CD4-positive, alpha-beta memory T cell (primary cell): ENCODE data around the gene CAND1. TPM values are rescaled to one million over a fixed set of nuclear protein-coding genes. Genes with fewer than 3 reads are reported as not detected.

ENCODE experiments used
- CTCF ChIA-PET: fragments of 350-600 bp; sonication (Branson Sonifier 250); formaldehyde crosslinking; loops from one replicate; lab custom pipeline; 2021; ENCODE audit warnings: inconsistent platforms; ENCODE audit not compliant: partially characterized antibody; lab: Charles Lee
- POLR2A ChIA-PET: fragments of 350-600 bp; sonication (Branson Sonifier 250); formaldehyde crosslinking; loops from one replicate; lab custom pipeline; 2021; ENCODE audit not compliant: partially characterized antibody; lab: Charles Lee
- DNase-seq, 5 donors: peaks; one replicate each; pipeline versions ENCODE4 v3.0.0 to v3.0.0-alpha.2; 2020 to 2022; ENCODE audit warnings: mixed read lengths in 1 of 5
- H3K27ac ChIP-seq: one replicate; pipeline ENCODE4 v1.7.0; 2013; ENCODE audit warnings: low read depth, low read length
- H3K27me3 ChIP-seq: 2 replicates; pipeline ENCODE4 v1.7.0; 2013; ENCODE audit warnings: mild to moderate bottlenecking, low read length, moderate library complexity; ENCODE audit not compliant: insufficient read depth
- H3K36me3 ChIP-seq: 2 replicates; pipeline ENCODE4 v1.7.0; 2013; ENCODE audit warnings: mild to moderate bottlenecking, low read length, moderate library complexity; ENCODE audit not compliant: insufficient read depth
- H3K4me1 ChIP-seq: 2 replicates; pipeline ENCODE4 v1.7.0; 2013; ENCODE audit warnings: mild to moderate bottlenecking, low read length, moderate library complexity; ENCODE audit not compliant: insufficient read depth
- H3K4me3 ChIP-seq, 2 donors: one replicate each; pipeline ENCODE4 v1.7.0; 2013; ENCODE audit warnings: low read length in 2 of 2, mild to moderate bottlenecking in 1 of 2
- H3K9me3 ChIP-seq, 2 donors: one replicate each; pipeline ENCODE4 v1.7.0; 2013; ENCODE audit warnings: low read length in 2 of 2, control low read depth in 1 of 2; ENCODE audit not compliant: control insufficient read depth in 1 of 2
- H3K27ac Mint-ChIP-seq, 7 donors: one replicate each; pipeline ENCODE4 v1.8.0; 2020 to 2021; ENCODE audit warnings: mixed read lengths in 7 of 7, mild to moderate bottlenecking in 6 of 7, inconsistent platforms in 3 of 7, moderate library complexity in 3 of 7
- H3K27me3 Mint-ChIP-seq, 2 donors: one replicate each; pipeline ENCODE4 v1.8.0; 2020 to 2021; ENCODE audit warnings: mixed read lengths in 2 of 2
- H3K36me3 Mint-ChIP-seq, 2 donors: one replicate each; pipeline ENCODE4 v1.8.0; 2020 to 2021; ENCODE audit warnings: mixed read lengths in 2 of 2, inconsistent platforms in 1 of 2, mild to moderate bottlenecking in 1 of 2
- H3K4me1 Mint-ChIP-seq, 4 donors: one replicate each; pipeline ENCODE4 v1.8.0; 2020 to 2021; ENCODE audit warnings: mixed read lengths in 4 of 4, mild to moderate bottlenecking in 1 of 4
- H3K4me3 Mint-ChIP-seq, 8 donors: one replicate each; pipeline ENCODE4 v1.8.0; 2020 to 2021; ENCODE audit warnings: mixed read lengths in 8 of 8, mild to moderate bottlenecking in 7 of 8, moderate library complexity in 6 of 8, inconsistent platforms in 3 of 8
- H3K9me3 Mint-ChIP-seq, 8 donors: one replicate each; pipeline ENCODE4 v1.8.0; 2020 to 2021; ENCODE audit warnings: mixed read lengths in 8 of 8, mild to moderate bottlenecking in 5 of 8, inconsistent platforms in 3 of 8, moderate library complexity in 1 of 8
- intact Hi-C: fragments of 100-400 bp; cut with micrococcal nuclease; formaldehyde crosslinking; loops from one replicate; pipeline ENCODE4 v1.15.1; 2023
- polyA plus RNA-seq, 2 donors: library from polyadenylated mRNA; unstranded; fragments of 300-500 nt; fragmentation: Illumina TruSeq; gene quantifications; one replicate each; pipeline ENCODE4 v1.2.3, GENCODE V29; 2021
- total RNA-seq, 2 experiments: library from RNA; stranded (reverse); gene quantifications; one replicate each; pipeline ENCODE4 v1.2.3, GENCODE V29; 2021

CAND1 gene
- total and polyA plus RNA-seq, 4 experiments from 2014 or later, result 75.5 to 124 (median 101) TPM

DNA sequence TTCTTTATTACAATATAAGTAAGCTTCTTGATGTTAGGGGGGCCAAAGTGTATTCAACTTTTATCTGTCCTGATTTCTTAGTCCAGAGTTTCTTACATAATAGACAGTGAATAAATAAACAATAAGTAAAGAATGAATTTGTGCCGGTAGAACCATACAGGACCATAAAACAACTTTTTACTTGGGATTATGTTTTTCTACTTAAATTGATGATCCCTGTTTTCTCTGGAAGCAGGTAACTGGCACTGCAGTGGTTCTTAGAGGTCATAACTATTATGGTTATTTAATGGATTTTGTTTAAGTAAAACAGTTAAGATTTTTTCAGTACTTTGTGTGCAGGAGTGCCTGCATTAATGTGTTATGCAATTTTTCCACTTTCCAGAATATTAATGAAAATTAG is 10.5 kb downstream of the CAND1 start:
- no peaks in the 10 kb centered on the region for H3K27me3 ChIP-seq
- no peak overlapping the region for H3K27ac ChIP-seq
- Mint-ChIP-seq H3K4me1 (peaks cover 56 to 69% (median 64%) of the 10 kb centered on the region in 4 donors), H3K27ac (no peak overlapping the region), H3K9me3 (no peaks in the 10 kb centered on the region), H3K4me3 (no peak overlapping the region), H3K36me3 (peaks cover 16 to 29% of the 10 kb centered on the region in 2 donors), H3K27me3 (no peaks in the 10 kb centered on the region)
- POLR2A ChIA-PET, result interaction anchor here (4.5 kb wide), 1 partner anchor 11 kb away, joined by 22 read pairs; the partner anchor contains the start of gene CAND1
- H3K9me3 ChIP-seq, result no peaks in the 10 kb centered on the region
- peaks cover 55% of the 10 kb centered on the region for H3K4me1 ChIP-seq
- intact Hi-C loops, result loop anchor here (10.0 kb wide), 1 partner anchor 355 kb away; no protein-coding TSS in a partner anchor
- H3K36me3 ChIP-seq, result peaks cover 13% of the 10 kb centered on the region
- H3K4me3 ChIP-seq, result no peak overlapping the region
- DNase-seq, result no peak
- CTCF ChIA-PET, result interaction anchor here (1.2 kb wide), 1 partner anchor 10 kb away, joined by 5 read pairs; the partner anchor contains the start of gene CAND1

DNA sequence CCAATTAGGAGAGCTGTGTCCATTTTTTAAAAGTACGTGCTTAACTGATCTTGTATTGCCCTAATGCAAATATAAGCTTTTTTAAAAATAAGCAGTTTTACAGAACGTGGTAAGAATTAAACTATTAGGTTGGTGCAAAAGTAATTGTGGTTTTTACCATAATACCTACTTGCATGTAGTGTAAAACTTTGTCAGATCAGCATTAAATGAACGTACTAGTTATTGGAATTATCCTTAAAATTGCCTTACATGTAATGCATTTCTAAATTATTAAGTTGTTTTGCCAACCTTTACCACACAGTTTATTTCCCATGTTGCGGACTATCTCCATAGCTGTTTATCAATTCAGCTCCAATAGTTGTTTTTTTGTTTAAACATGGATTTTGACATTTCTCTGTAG is 10.9 kb downstream of the CAND1 start:
- Histone ChIP-seq H3K4me3 (no peak overlapping the region), H3K27me3 (no peaks in the 10 kb centered on the region), H3K4me1 (peaks cover 55% of the 10 kb centered on the region), H3K36me3 (peaks cover 13% of the 10 kb centered on the region), H3K9me3 (no peaks in the 10 kb centered on the region), H3K27ac (no peak overlapping the region)
- Mint-ChIP-seq H3K9me3 (no peaks in the 10 kb centered on the region), H3K36me3 (peaks cover 14 to 34% of the 10 kb centered on the region in 2 donors), H3K27ac (peak overlapping the region in 1 of 7 donors; percentile 29), H3K27me3 (no peaks in the 10 kb centered on the region), H3K4me3 (no peak overlapping the region), H3K4me1 (peaks cover 55 to 69% (median 64%) of the 10 kb centered on the region in 4 donors)
- intact Hi-C loops, result no loop called here
- ChIA-PET CTCF (no interaction called here), POLR2A (interaction anchor here (4.5 kb wide), 1 partner anchor 11 kb away, joined by 22 read pairs; the partner anchor contains the start of gene CAND1)
- DNase-seq, result no peak

DNA sequence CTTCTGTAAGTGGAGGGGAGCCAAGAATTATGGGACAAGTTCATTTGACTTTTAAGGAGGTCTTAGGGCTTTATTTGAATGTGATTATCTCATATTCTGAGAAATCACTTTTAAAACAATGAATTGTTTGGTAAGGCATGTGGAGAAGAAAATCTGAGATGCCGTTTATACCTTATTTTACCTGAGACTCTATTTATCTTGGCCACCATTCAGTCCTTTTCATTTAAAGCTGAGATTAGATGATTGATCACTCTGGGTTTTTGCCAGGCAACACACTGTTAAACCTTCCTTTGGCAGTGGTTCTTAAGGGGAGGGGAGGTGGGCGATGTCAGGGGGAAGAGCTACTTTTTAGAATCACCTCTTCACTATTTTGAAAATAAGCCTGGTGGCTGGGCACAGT is 11.4 kb downstream of the CAND1 start:
- peak overlapping the region in 1 of 8 donors; percentile 23 for H3K4me3 Mint-ChIP-seq
- DNase-seq, result no peak
- ChIA-PET CTCF (no interaction called here), POLR2A (interaction anchor here (4.5 kb wide), 1 partner anchor 12 kb away, joined by 22 read pairs; the partner anchor contains the start of gene CAND1)
- peaks cover 13% of the 10 kb centered on the region for H3K36me3 ChIP-seq
- no peaks in the 10 kb centered on the region for H3K27me3 Mint-ChIP-seq
- peak overlapping the region in 2 of 7 donors; percentile 29 to 48 for H3K27ac Mint-ChIP-seq
- no peaks in the 10 kb centered on the region for H3K27me3 ChIP-seq
- no peaks in the 10 kb centered on the region for H3K9me3 ChIP-seq
- H3K36me3 Mint-ChIP-seq, result peaks cover 13 to 34% of the 10 kb centered on the region in 2 donors
- no peak overlapping the region for H3K27ac ChIP-seq
- H3K4me1 ChIP-seq, result peaks cover 51% of the 10 kb centered on the region
- no peaks in the 10 kb centered on the region for H3K9me3 Mint-ChIP-seq
- peaks cover 53 to 68% (median 63%) of the 10 kb centered on the region in 4 donors for H3K4me1 Mint-ChIP-seq
- intact Hi-C loops, result no loop called here
- no peak overlapping the region for H3K4me3 ChIP-seq

DNA sequence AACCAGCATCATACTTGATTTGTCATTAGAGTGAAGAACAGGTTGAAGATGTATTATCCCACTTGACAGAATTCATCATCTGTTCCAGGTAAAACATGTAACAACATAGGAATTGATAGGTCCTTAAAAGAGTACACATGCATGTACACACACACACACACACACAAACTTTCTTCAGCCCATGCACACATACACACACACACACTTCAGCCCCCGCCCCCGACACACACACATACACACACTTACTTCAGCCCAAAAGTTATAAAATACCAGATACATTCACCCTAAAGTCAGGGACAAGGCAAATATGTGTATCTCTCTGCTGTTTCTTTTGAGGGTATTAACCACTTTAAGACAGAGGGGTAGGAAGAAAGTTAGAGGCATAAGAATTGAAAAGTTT is 15.4 kb downstream of the CAND1 start:
- H3K27ac Mint-ChIP-seq, result peak overlapping the region in 6 of 7 donors; percentile 5 to 68 (median 31)
- H3K4me3 ChIP-seq, result no peak overlapping the region
- no peaks in the 10 kb centered on the region for H3K27me3 ChIP-seq
- no peaks in the 10 kb centered on the region for H3K27me3 Mint-ChIP-seq
- no peaks in the 10 kb centered on the region for H3K9me3 Mint-ChIP-seq
- H3K27ac ChIP-seq, result no peak overlapping the region
- H3K36me3 ChIP-seq, result peaks cover 13% of the 10 kb centered on the region
- H3K9me3 ChIP-seq, result no peaks in the 10 kb centered on the region
- H3K4me1 ChIP-seq, result peaks cover 37% of the 10 kb centered on the region
- POLR2A ChIA-PET, result no interaction called here
- H3K36me3 Mint-ChIP-seq, result peaks cover 26 to 37% of the 10 kb centered on the region in 2 donors
- H3K4me3 Mint-ChIP-seq, result peak overlapping the region in 4 of 8 donors; percentile 2 to 31 (median 8)
- intact Hi-C loops, result no loop called here
- DNase-seq, result no peak
- CTCF ChIA-PET, result no interaction called here
- peaks cover 39 to 58% (median 48%) of the 10 kb centered on the region in 4 donors for H3K4me1 Mint-ChIP-seq

DNA sequence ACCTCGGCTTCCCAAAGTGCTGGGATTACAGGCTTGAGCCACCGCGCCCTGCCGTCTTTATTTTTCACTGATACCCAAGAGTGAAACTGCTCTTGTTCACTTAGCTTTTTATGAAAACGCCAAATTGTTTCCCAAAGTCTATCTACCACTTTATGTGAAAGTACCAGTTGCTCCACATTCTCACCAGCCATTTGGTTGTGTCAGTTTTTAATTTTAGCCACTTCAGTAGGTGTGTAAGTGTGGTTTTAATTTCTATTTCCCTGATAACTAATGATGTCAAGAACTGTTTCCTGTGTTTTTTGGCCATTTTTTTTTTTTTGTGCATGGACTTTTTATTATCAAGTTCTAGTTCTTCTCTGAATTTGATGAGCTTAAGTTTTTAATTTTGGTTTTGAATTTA is 17.1 kb downstream of the CAND1 start:
- Mint-ChIP-seq H3K36me3 (peaks cover 42 to 50% of the 10 kb centered on the region in 2 donors), H3K4me3 (no peak overlapping the region), H3K27me3 (no peaks in the 10 kb centered on the region), H3K9me3 (no peaks in the 10 kb centered on the region), H3K27ac (no peak overlapping the region), H3K4me1 (peaks cover 45 to 63% (median 53%) of the 10 kb centered on the region in 4 donors)
- ChIA-PET POLR2A (interaction anchor here (0.5 to 2.8 kb wide), 2 partner anchors 17 to 1928 kb away, joined by 3 to 13 read pairs; partner anchors contain the start of gene CAND1), CTCF (interaction anchor here (1.0 to 1.2 kb wide), 2 partner anchors 12 to 19 kb away, joined by 3 read pairs; no protein-coding TSS in a partner anchor)
- H3K4me3 ChIP-seq, result no peak overlapping the region
- intact Hi-C loops, result no loop called here
- no peaks in the 10 kb centered on the region for H3K9me3 ChIP-seq
- no peak overlapping the region for H3K27ac ChIP-seq
- peaks cover 13% of the 10 kb centered on the region for H3K36me3 ChIP-seq
- DNase-seq, result no peak
- H3K27me3 ChIP-seq, result no peaks in the 10 kb centered on the region
- H3K4me1 ChIP-seq, result peaks cover 30% of the 10 kb centered on the region

DNA sequence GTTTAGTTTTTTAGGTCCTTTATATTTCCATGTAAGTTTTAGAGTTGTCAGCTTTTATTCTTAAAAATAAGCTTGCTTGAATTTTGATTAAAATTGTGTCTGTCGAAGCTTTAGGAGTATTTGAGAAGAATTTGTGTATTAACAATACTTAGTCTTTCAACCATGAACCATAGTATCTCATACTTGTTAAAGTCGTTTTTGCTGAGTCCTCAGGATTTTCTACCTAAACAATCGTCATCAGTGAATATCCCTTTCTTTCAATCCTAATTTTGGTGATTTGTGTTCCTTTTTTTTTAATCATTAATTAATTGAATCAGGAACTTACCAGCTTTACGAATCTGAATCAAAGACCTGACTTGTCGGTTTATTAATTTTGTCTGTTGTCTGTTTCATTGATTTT is 18.2 kb downstream of the CAND1 start:
- intact Hi-C loops, result no loop called here
- ChIA-PET CTCF (interaction anchor here (1.0 to 1.7 kb wide), 3 partner anchors 13 to 20 kb away, joined by 3 to 5 read pairs (median 3); partner anchors contain the start of gene CAND1), POLR2A (interaction anchor here (2.8 kb wide), 1 partner anchor 18 kb away, joined by 13 read pairs; the partner anchor contains the start of gene CAND1)
- Mint-ChIP-seq H3K9me3 (no peaks in the 10 kb centered on the region), H3K4me3 (peak overlapping the region in 1 of 8 donors; percentile 31), H3K36me3 (peaks cover 43 to 50% of the 10 kb centered on the region in 2 donors), H3K4me1 (peaks cover 40 to 59% (median 50%) of the 10 kb centered on the region in 4 donors), H3K27ac (peak overlapping the region in 2 of 7 donors; percentile 5 to 25), H3K27me3 (no peaks in the 10 kb centered on the region)
- H3K36me3 ChIP-seq, result peaks cover 13% of the 10 kb centered on the region
- H3K9me3 ChIP-seq, result no peaks in the 10 kb centered on the region
- no peak overlapping the region for H3K27ac ChIP-seq
- H3K4me3 ChIP-seq, result no peak overlapping the region
- peaks cover 30% of the 10 kb centered on the region for H3K4me1 ChIP-seq
- DNase-seq, result no peak
- no peaks in the 10 kb centered on the region for H3K27me3 ChIP-seq

DNA sequence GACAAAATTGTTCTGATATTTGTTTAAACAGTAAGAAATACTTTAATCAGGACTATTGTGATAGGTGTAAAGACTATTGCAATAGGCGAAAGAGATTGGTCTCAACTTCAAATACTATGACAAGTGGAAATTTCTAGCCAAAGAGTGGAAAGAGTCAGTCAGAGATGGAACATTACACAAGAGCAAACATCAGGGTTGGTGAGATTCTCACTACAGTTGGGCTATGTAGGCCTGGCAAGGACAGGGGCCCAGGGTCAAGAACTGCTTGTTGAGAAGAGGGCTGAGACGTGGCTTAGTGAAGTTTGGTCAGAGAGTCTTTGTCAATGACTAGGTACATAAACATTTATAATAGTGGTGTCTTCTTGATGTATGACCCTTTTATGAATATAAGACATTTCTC is 19.4 kb downstream of the CAND1 start:
- H3K9me3 Mint-ChIP-seq, result no peaks in the 10 kb centered on the region

More for the DNA sequence above, 19.4 kb downstream of the CAND1 start:
- peak overlapping the region in 5 of 7 donors; percentile 1 to 56 (median 12) for H3K27ac Mint-ChIP-seq
- H3K4me3 ChIP-seq, result no peak overlapping the region
- H3K4me1 ChIP-seq, result peaks cover 30% of the 10 kb centered on the region
- H3K4me1 Mint-ChIP-seq, result peaks cover 43 to 60% (median 50%) of the 10 kb centered on the region in 4 donors
- no peak for DNase-seq
- no peaks in the 10 kb centered on the region for H3K27me3 Mint-ChIP-seq
- intact Hi-C loops, result no loop called here
- no peaks in the 10 kb centered on the region for H3K9me3 ChIP-seq
- no peak overlapping the region for H3K27ac ChIP-seq
- peaks cover 52 to 59% of the 10 kb centered on the region in 2 donors for H3K36me3 Mint-ChIP-seq
- no peaks in the 10 kb centered on the region for H3K27me3 ChIP-seq
- POLR2A ChIA-PET, result interaction anchor here (2.8 kb wide), 1 partner anchor 20 kb away, joined by 13 read pairs; the partner anchor contains the start of gene CAND1
- H3K4me3 Mint-ChIP-seq, result peak overlapping the region in 1 of 8 donors; percentile 50
- CTCF ChIA-PET, result interaction anchor here (1.7 kb wide), 1 partner anchor 19 kb away, joined by 5 read pairs; the partner anchor contains the start of gene CAND1
- peaks cover 5% of the 10 kb centered on the region for H3K36me3 ChIP-seq
